ENCODE results near the gene PHYH. TPM values are rescaled to one million over a fixed set of nuclear protein-coding genes. Genes with fewer than 3 reads are reported as not detected.
"Not testable (repeated sequence)": the region's sequence is repeated elsewhere in the genome, so short reads cannot be mapped to it uniquely, and the experiment has no call there.

PHYH gene
- total RNA-seq, 1 experiment from 2014 or later, result 22.5 TPM

- H3K27ac Mint-ChIP-seq; ATAC-seq; H3K4me3 Mint-ChIP-seq; H3K9me3 Mint-ChIP-seq; H3K27me3 Mint-ChIP-seq (ENCODE audit: low read depth); DNase-seq (ENCODE audit: low spot score); H3K36me3 Mint-ChIP-seq; CTCF ChIA-PET; POLR2A ChIA-PET; H3K4me1 Mint-ChIP-seq: not testable (repeated sequence)
- peak; percentile 43; the same call in 1 of the 2 replicates for TF ChIP-seq HMGA2 (CRISPR knock-in tag; IDR thresholded peaks at IDR 0.05)
Observed at GRCh38 chr10:13242260-13242659, 57.6 kb downstream of the PHYH start.

- POLR2A ChIA-PET, result no interaction called here
- no peak for TF ChIP-seq ZBTB43 (CRISPR knock-in tag; IDR thresholded peaks at IDR 0.05)
- TF ChIP-seq ETV6 (CRISPR knock-in tag; IDR thresholded peaks at IDR 0.05), result no peak
- TF ChIP-seq CREM (CRISPR knock-in tag; IDR thresholded peaks at IDR 0.05), result no peak
- no peak for TF ChIP-seq ATF2 (CRISPR knock-in tag; IDR thresholded peaks at IDR 0.05; ENCODE audit: borderline replicate concordance, low read depth)
- no peak for TF ChIP-seq E2F1 (CRISPR knock-in tag; IDR thresholded peaks at IDR 0.05)
- no peak for TF ChIP-seq IRF1 (CRISPR knock-in tag; IDR thresholded peaks at IDR 0.05)
- TF ChIP-seq USF1 (CRISPR knock-in tag; IDR thresholded peaks at IDR 0.05), result no peak
- TF ChIP-seq AFF4 (CRISPR knock-in tag; IDR thresholded peaks at IDR 0.05; ENCODE audit: borderline replicate concordance), result no peak
- no peak for TF ChIP-seq GABPB1 (CRISPR knock-in tag; IDR thresholded peaks at IDR 0.05)
- no peak for TF ChIP-seq NFYB (CRISPR knock-in tag; conservative IDR thresholded peaks at IDR 0.05; ENCODE audit: low read depth)
- TF ChIP-seq STAT6 (CRISPR knock-in tag; conservative IDR thresholded peaks at IDR 0.05; ENCODE audit: low read depth), result no peak
- TF ChIP-seq ESRRA (CRISPR knock-in tag; IDR thresholded peaks at IDR 0.05; ENCODE audit: borderline replicate concordance), result no peak
- no peak for TF ChIP-seq ZNF512 (CRISPR knock-in tag; IDR thresholded peaks at IDR 0.05; ENCODE audit: borderline replicate concordance)
- TF ChIP-seq SOX15 (CRISPR knock-in tag; IDR thresholded peaks at IDR 0.05), result no peak
- CTCF ChIA-PET, result no interaction called here
- peaks cover 4% of the 10 kb centered on the region; the same call in 1 of the 2 replicates for H3K9me3 Mint-ChIP-seq
- H3K27me3 Mint-ChIP-seq (ENCODE audit: low read depth), result no peaks in the 10 kb centered on the region
- no peak for ATAC-seq
- no peaks in the 10 kb centered on the region for H3K4me1 Mint-ChIP-seq
- H3K4me3 Mint-ChIP-seq, result no peak overlapping the region
- no peaks in the 10 kb centered on the region for H3K36me3 Mint-ChIP-seq
- H3K27ac Mint-ChIP-seq, result no peak overlapping the region
- DNase-seq (ENCODE audit: low spot score), result no peak
Observed at GRCh38 chr10:13241613-13242012, 58.3 kb downstream of the PHYH start.

Measured in WTC11 (cell line).